SK-N-SH treated with all-trans-retinoic acid at 6 μM for 48 hours (cell line): Measurements from ENCODE around the gene DCC.

Experiments
- ATAC-seq: fragments of 200-7000 bp; cut with Tn5 transposase; 3 replicates; pipeline ENCODE4 v1.9.1; 2020; ENCODE audit warnings: mild to moderate bottlenecking, moderate library complexity
- ARNTL ChIP-seq: fragments of 450-650 bp; formaldehyde crosslinking; IDR thresholded peaks from 2 replicates; pipeline ENCODE4 v1.5.0; 2020; ENCODE audit warnings: low read depth, mild to moderate bottlenecking, moderate library complexity, borderline replicate concordance
- BACH2 ChIP-seq: fragments of 250-450 bp; sonication (Bioruptor Pico); IDR thresholded peaks from 2 replicates; pipeline ENCODE4 v1.9.0; 2021; ENCODE audit warnings: mild to moderate bottlenecking, borderline replicate concordance
- CSDC2 ChIP-seq: fragments of 250-450 bp; sonication (Bioruptor Pico); IDR thresholded peaks from 2 replicates; pipeline ENCODE4 v1.5.0; 2020; ENCODE audit warnings: mild to moderate bottlenecking, moderate library complexity
- CSRNP3 ChIP-seq: fragments of 250-450 bp; sonication (Bioruptor Pico); IDR thresholded peaks from 2 replicates; pipeline ENCODE4 v1.5.1; 2021; ENCODE audit warnings: mild to moderate bottlenecking, moderate library complexity
- ESRRG ChIP-seq: fragments of 250-450 bp; sonication (Bioruptor Pico); IDR thresholded peaks from 2 replicates; pipeline ENCODE4 v1.6.1; 2021; ENCODE audit warnings: mild to moderate bottlenecking
- GLIS3 ChIP-seq: fragments of 250-450 bp; sonication (Bioruptor Pico); IDR thresholded peaks from 2 replicates; pipeline ENCODE4 v1.5.0; 2020; ENCODE audit warnings: mild to moderate bottlenecking, moderate library complexity
- ISL1 ChIP-seq: fragments of 250-450 bp; sonication (Bioruptor Pico); IDR thresholded peaks from 2 replicates; pipeline ENCODE4 v2.1.2; 2022; ENCODE audit warnings: mild to moderate bottlenecking, moderate library complexity
- OSR1 ChIP-seq: fragments of 250-450 bp; sonication (Bioruptor Pico); IDR thresholded peaks from 2 replicates; pipeline ENCODE4 v1.8.0; 2022; ENCODE audit warnings: moderate library complexity, mild to moderate bottlenecking, inconsistent platforms
- PATZ1 ChIP-seq: fragments of 250-450 bp; sonication (Bioruptor Pico); IDR thresholded peaks from 2 replicates; pipeline ENCODE4 v1.8.0; 2020; ENCODE audit warnings: mild to moderate bottlenecking, moderate library complexity, borderline replicate concordance
- POU6F1 ChIP-seq: fragments of 250-450 bp; sonication (Bioruptor Pico); IDR thresholded peaks from 2 replicates; pipeline ENCODE4 v1.8.0; 2021; ENCODE audit warnings: low read depth, mild to moderate bottlenecking, moderate library complexity, borderline replicate concordance
- PPARA ChIP-seq: fragments of 250-450 bp; sonication (Bioruptor Pico); IDR thresholded peaks from 2 replicates; pipeline ENCODE4 v1.5.0; 2020; ENCODE audit warnings: mild to moderate bottlenecking, borderline replicate concordance
- RARB ChIP-seq: fragments of 250-450 bp; sonication (Bioruptor Pico); IDR thresholded peaks from 2 replicates; pipeline ENCODE4 v1.8.0; 2021; ENCODE audit warnings: mild to moderate bottlenecking, moderate library complexity
- SNAI2 ChIP-seq: fragments of 250-450 bp; sonication (Bioruptor Pico); IDR thresholded peaks from 2 replicates; pipeline ENCODE4 v1.5.0; 2020; ENCODE audit warnings: mild to moderate bottlenecking, moderate library complexity
- TCF4 ChIP-seq: fragments of 250-450 bp; sonication (Bioruptor Pico); IDR thresholded peaks from 2 replicates; pipeline ENCODE4 v1.8.0; 2021; ENCODE audit warnings: mild to moderate bottlenecking, moderate library complexity, borderline replicate concordance
- TOX ChIP-seq: fragments of 250-450 bp; sonication (Bioruptor Pico); IDR thresholded peaks from 2 replicates; pipeline ENCODE4 v1.8.0; 2021; ENCODE audit warnings: mild to moderate bottlenecking, moderate library complexity, borderline replicate concordance
- TSHZ2 ChIP-seq: fragments of 250-450 bp; sonication (Bioruptor Pico); IDR thresholded peaks from 2 replicates; pipeline ENCODE4 v1.5.0; 2020; ENCODE audit warnings: mild to moderate bottlenecking, moderate library complexity
- ZC3H10 ChIP-seq: fragments of 250-450 bp; sonication (Bioruptor Pico); IDR thresholded peaks from 2 replicates; pipeline ENCODE4 v1.5.1; 2021; ENCODE audit warnings: mild to moderate bottlenecking, moderate library complexity
- ZFP3 ChIP-seq: fragments of 250-450 bp; sonication (Bioruptor Pico); IDR thresholded peaks from 2 replicates; pipeline ENCODE4 v1.5.0; 2020; ENCODE audit warnings: mild to moderate bottlenecking, moderate library complexity
- ZFP30 ChIP-seq: fragments of 450-650 bp; formaldehyde crosslinking; IDR thresholded peaks from 2 replicates; pipeline ENCODE4 v1.5.0; 2022; ENCODE audit warnings: mild to moderate bottlenecking, moderate library complexity
- ZNF565 ChIP-seq: fragments of 450-650 bp; formaldehyde crosslinking; conservative IDR thresholded peaks from 2 replicates; pipeline ENCODE4 v1.5.0; 2020; ENCODE audit warnings: low read depth, mild to moderate bottlenecking, moderate library complexity
- ZNF70 ChIP-seq: fragments of 450-650 bp; formaldehyde crosslinking; IDR thresholded peaks from 2 replicates; pipeline ENCODE4 v1.5.0; 2020; ENCODE audit warnings: mild to moderate bottlenecking, moderate library complexity
- ZNF8 ChIP-seq: fragments of 450-650 bp; formaldehyde crosslinking; IDR thresholded peaks from 2 replicates; pipeline ENCODE4 v1.5.0; 2020; ENCODE audit warnings: mild to moderate bottlenecking, moderate library complexity

Gene DCC

GRCh38 chr18:52339891-52340371 is at the start of gene DCC:
TSS of gene DCC (plus strand) at chr18:52340197. CDS start at chr18:52340788, 591 bp downstream.
- TF ChIP-seq ISL1 (CRISPR knock-in tag) (no peak), PATZ1 (CRISPR knock-in tag) (no peak)

GRCh38 chr18:52310651-52311050 is 29.3 kb upstream of the DCC start:
- TF ChIP-seq ISL1 (CRISPR knock-in tag): no peak
- no peak for ATAC-seq

More at GRCh38 chr18:52339891-52340371, at the start of gene DCC:
- peak; percentile 76; the same call in 2 of the 3 replicates for ATAC-seq

GRCh38 chr18:52311331-52311730 is 28.7 kb upstream of the DCC start:
- no peak for TF ChIP-seq TSHZ2 (CRISPR knock-in tag)
- TF ChIP-seq PPARA: no peak
- TF ChIP-seq ISL1 (CRISPR knock-in tag): no peak
- TF ChIP-seq ZFP30 (CRISPR knock-in tag): no peak
- no peak for TF ChIP-seq BACH2 (CRISPR knock-in tag)
- TF ChIP-seq SNAI2 (CRISPR knock-in tag): no peak

GRCh38 chr18:52312346-52312745 is 27.7 kb upstream of the DCC start:
- no peak for ATAC-seq
- TF ChIP-seq ZNF70 (CRISPR knock-in tag): no peak
- TF ChIP-seq TCF4: no peak
- TF ChIP-seq SNAI2 (CRISPR knock-in tag): no peak
- no peak for TF ChIP-seq OSR1 (CRISPR knock-in tag)
- TF ChIP-seq ZFP3 (CRISPR knock-in tag): no peak
- TF ChIP-seq ARNTL: no peak
- TF ChIP-seq CSDC2 (CRISPR knock-in tag): no peak
- TF ChIP-seq RARB (CRISPR knock-in tag): no peak
- no peak for TF ChIP-seq GLIS3 (CRISPR knock-in tag)
- TF ChIP-seq ISL1 (CRISPR knock-in tag): no peak
- TF ChIP-seq TOX (CRISPR knock-in tag): no peak

More at GRCh38 chr18:52311331-52311730, 28.7 kb upstream of the DCC start:
- ATAC-seq: no peak

GRCh38 chr18:52313213-52313612 is 26.8 kb upstream of the DCC start:
- no peak for TF ChIP-seq ZFP30 (CRISPR knock-in tag)
- TF ChIP-seq ZFP3 (CRISPR knock-in tag): no peak
- no peak for TF ChIP-seq RARB (CRISPR knock-in tag)
- ATAC-seq: no peak

- ATAC-seq: no peak
- TF ChIP-seq ZFP30 (CRISPR knock-in tag) (no peak), ISL1 (CRISPR knock-in tag) (no peak), ZNF70 (CRISPR knock-in tag) (no peak), ZNF8 (CRISPR knock-in tag) (no peak), CSRNP3 (no peak), RARB (CRISPR knock-in tag) (no peak), ZFP3 (CRISPR knock-in tag) (no peak), SNAI2 (CRISPR knock-in tag) (no peak), PPARA (no peak), CSDC2 (CRISPR knock-in tag) (no peak), TCF4 (no peak), BACH2 (CRISPR knock-in tag) (no peak), POU6F1 (CRISPR knock-in tag) (no peak), PATZ1 (CRISPR knock-in tag) (no peak), ZC3H10 (CRISPR knock-in tag) (no peak), TOX (CRISPR knock-in tag) (no peak), ESRRG (CRISPR knock-in tag) (no peak), ZNF565 (CRISPR knock-in tag) (no peak)
Observed at GRCh38 chr18:52319424-52319983, 20.5 kb upstream of the DCC start.
